ENCODE results near the gene CD8B. TPM values are rescaled to one million over a fixed set of nuclear protein-coding genes. Genes with fewer than 3 reads are reported as not detected.

CD8B gene
- total and polyA plus RNA-seq, 2 of the 13 experiments (the other 11 are each of a cell fraction or from before 2014, with no cell fraction given): 0.04 TPM; not detected in 1

- TF ChIP-seq, protein P1, sequence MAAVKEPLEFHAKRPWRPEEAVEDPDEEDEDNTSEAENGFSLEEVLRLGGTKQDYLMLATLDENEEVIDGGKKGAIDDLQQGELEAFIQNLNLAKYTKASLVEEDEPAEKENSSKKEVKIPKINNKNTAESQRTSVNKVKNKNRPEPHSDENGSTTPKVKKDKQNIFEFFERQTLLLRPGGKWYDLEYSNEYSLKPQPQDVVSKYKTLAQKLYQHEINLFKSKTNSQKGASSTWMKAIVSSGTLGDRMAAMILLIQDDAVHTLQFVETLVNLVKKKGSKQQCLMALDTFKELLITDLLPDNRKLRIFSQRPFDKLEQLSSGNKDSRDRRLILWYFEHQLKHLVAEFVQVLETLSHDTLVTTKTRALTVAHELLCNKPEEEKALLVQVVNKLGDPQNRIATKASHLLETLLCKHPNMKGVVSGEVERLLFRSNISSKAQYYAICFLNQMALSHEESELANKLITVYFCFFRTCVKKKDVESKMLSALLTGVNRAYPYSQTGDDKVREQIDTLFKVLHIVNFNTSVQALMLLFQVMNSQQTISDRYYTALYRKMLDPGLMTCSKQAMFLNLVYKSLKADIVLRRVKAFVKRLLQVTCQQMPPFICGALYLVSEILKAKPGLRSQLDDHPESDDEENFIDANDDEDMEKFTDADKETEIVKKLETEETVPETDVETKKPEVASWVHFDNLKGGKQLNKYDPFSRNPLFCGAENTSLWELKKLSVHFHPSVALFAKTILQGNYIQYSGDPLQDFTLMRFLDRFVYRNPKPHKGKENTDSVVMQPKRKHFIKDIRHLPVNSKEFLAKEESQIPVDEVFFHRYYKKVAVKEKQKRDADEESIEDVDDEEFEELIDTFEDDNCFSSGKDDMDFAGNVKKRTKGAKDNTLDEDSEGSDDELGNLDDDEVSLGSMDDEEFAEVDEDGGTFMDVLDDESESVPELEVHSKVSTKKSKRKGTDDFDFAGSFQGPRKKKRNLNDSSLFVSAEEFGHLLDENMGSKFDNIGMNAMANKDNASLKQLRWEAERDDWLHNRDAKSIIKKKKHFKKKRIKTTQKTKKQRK (IDR thresholded peaks at IDR 0.05; ENCODE audit: low read length): no peak
- TF ChIP-seq, protein P2, sequence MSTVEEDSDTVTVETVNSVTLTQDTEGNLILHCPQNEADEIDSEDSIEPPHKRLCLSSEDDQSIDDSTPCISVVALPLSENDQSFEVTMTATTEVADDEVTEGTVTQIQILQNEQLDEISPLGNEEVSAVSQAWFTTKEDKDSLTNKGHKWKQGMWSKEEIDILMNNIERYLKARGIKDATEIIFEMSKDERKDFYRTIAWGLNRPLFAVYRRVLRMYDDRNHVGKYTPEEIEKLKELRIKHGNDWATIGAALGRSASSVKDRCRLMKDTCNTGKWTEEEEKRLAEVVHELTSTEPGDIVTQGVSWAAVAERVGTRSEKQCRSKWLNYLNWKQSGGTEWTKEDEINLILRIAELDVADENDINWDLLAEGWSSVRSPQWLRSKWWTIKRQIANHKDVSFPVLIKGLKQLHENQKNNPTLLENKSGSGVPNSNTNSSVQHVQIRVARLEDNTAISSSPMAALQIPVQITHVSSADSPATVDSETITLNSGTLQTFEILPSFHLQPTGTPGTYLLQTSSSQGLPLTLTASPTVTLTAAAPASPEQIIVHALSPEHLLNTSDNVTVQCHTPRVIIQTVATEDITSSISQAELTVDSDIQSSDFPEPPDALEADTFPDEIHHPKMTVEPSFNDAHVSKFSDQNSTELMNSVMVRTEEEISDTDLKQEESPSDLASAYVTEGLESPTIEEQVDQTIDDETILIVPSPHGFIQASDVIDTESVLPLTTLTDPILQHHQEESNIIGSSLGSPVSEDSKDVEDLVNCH (CRISPR knock-in tag; IDR thresholded peaks at IDR 0.05): no peak
- TF ChIP-seq KMT2A (CRISPR knock-in tag; IDR thresholded peaks at IDR 0.05) (no peak), ZNF12 (CRISPR knock-in tag; IDR thresholded peaks at IDR 0.05) (no peak), THAP8 (CRISPR knock-in tag; IDR thresholded peaks at IDR 0.05; ENCODE audit: borderline replicate concordance) (no peak)
These were observed 93.3 kb downstream of the CD8B start (continued) for GRCh38 chr2:86768189-86768949.

Other genes with a start within 250 kb of the CD8B start
- 12.6 and 19.8 TPM in 2 replicates for gene RNF103, start 238.0 kb downstream of the CD8B start, total RNA-seq (2016; rRNA removed; fragmentation: Illumina TruSeq; extraction: Trizol)
- 19.6 and 21.1 TPM in 2 replicates for gene RNF103, start 238.0 kb downstream of the CD8B start, polyA plus RNA-seq (2011; rRNA removed)
- 66.4 and 108 TPM in 2 replicates for gene RMND5A, start 141.6 kb downstream of the CD8B start, total RNA-seq (2016; rRNA removed; fragmentation: Illumina TruSeq; extraction: Trizol)
- 27.3 and 31.0 TPM in 2 replicates for gene RMND5A, start 141.6 kb downstream of the CD8B start, polyA plus RNA-seq (2011; rRNA removed)
- gene CD8A, start 71.0 kb downstream of the CD8B start, total RNA-seq (2016; rRNA removed; fragmentation: Illumina TruSeq; extraction: Trizol): not detected in 2 replicates
- gene CD8A, start 71.0 kb downstream of the CD8B start, polyA plus RNA-seq (2011; rRNA removed): 0.09 TPM in 2 replicates
- gene RGPD1, start 80.2 kb upstream of the CD8B start, total RNA-seq (2016; rRNA removed; fragmentation: Illumina TruSeq; extraction: Trizol): 0.22 and 0.27 TPM in 2 replicates
- 0.37 and 0.69 TPM in 2 replicates for gene RGPD1, start 80.2 kb upstream of the CD8B start, polyA plus RNA-seq (2011; rRNA removed)
- gene PLGLB1, start 160.0 kb upstream of the CD8B start, total RNA-seq (2016; rRNA removed; fragmentation: Illumina TruSeq; extraction: Trizol): 0.20 TPM in 1 of 2 replicates, not detected in the other
- 0.20 and 0.26 TPM in 2 replicates for gene PLGLB1, start 160.0 kb upstream of the CD8B start, polyA plus RNA-seq (2011; rRNA removed)